Kidney (tissue), 14 donors: Measurements from ENCODE around the gene DENND5B. TPM values are rescaled to one million over a fixed set of nuclear protein-coding genes. Genes with fewer than 3 reads are reported as not detected.
A peak's percentile ranks its signal among the peaks of the same experiment; 100 is the strongest.

Experiments used
- DNase-seq, 5 donors: peaks; one replicate each; pipeline ENCODE4 v3.0.0-alpha.2; 2013 to 2020
- FAIRE-seq: peaks from 2 replicates; lab custom pipeline; 2012; peaks lifted over from hg19 to GRCh38; lab: Jason Lieb, UNC
- H3K27ac ChIP-seq, 2 donors: one replicate each; pipeline ENCODE4 v1.7.0; 2013; ENCODE audit warnings: low read depth in 2 of 2, low read length in 2 of 2, inconsistent platforms in 1 of 2
- H3K27me3 ChIP-seq: one replicate; pipeline ENCODE4 v1.7.1; 2013; ENCODE audit warnings: low read length, inconsistent platforms; ENCODE audit not compliant: control insufficient read depth, insufficient read depth
- H3K36me3 ChIP-seq, 3 donors: one replicate each; pipeline versions ENCODE4 v1.7.0 to v1.7.1; 2013; ENCODE audit warnings: low read length in 3 of 3, control low read depth in 1 of 3, inconsistent platforms in 1 of 3; ENCODE audit not compliant: insufficient read depth in 3 of 3, control insufficient read depth in 2 of 3
- H3K4me1 ChIP-seq, 3 donors: one replicate each; pipeline versions ENCODE4 v1.7.0 to v1.7.1; 2013; ENCODE audit warnings: low read length in 3 of 3, inconsistent platforms in 1 of 3, low read depth in 1 of 3; ENCODE audit not compliant: control insufficient read depth in 2 of 3, insufficient read depth in 2 of 3
- H3K4me3 ChIP-seq, 3 donors: one replicate each; pipeline versions ENCODE4 v1.7.0 to v1.8.1; 2013; ENCODE audit warnings: low read length in 3 of 3, control low read depth in 1 of 3, inconsistent platforms in 1 of 3
- H3K9ac ChIP-seq, 3 donors: one replicate each; pipeline versions ENCODE4 v1.7.0 to v1.7.1; 2013; ENCODE audit warnings: low read length in 3 of 3, control low read depth in 1 of 3, inconsistent platforms in 1 of 3
- H3K9me3 ChIP-seq, 3 donors: one replicate each; pipeline versions ENCODE4 v1.7.0 to v1.7.1; 2013; ENCODE audit warnings: low read length in 3 of 3, control low read depth in 1 of 3, inconsistent platforms in 1 of 3; ENCODE audit not compliant: control insufficient read depth in 2 of 3, insufficient read depth in 1 of 3
- CTCF ChIP-seq: IDR thresholded peaks from 3 replicates; pipeline ENCODE4 v1.5.1; 2012; ENCODE audit warnings: mild to moderate bottlenecking, moderate library complexity, borderline replicate concordance; ENCODE audit not compliant: insufficient read depth; ENCODE audit errors: extremely low read depth
- intact Hi-C: fragments of 100-400 bp; cut with DNase I; formaldehyde crosslinking; loops from one replicate; pipeline ENCODE4 v1.11.1; 2022
- polyA plus RNA-seq: library from polyadenylated mRNA; stranded (reverse); fragments of 350-450 nt; fragmentation: Illumina TruSeq; extraction: RNeasy Lipid Tissue Mini Kit (QIAGEN cat#74804); gene quantifications from one replicate; pipeline ENCODE4 v1.2.3, GENCODE V29; 2014; ENCODE audit warnings: low read depth, low replicate concordance; ENCODE audit not compliant: insufficient read depth
- total RNA-seq: library from RNA; stranded (reverse); fragmentation: NEBNext Ultra II Directional; extraction: Animal tissue kit (Norgen Biotek cat#: 25700); gene quantifications from one replicate; pipeline ENCODE4 v1.2.1, GENCODE V29; 2021
- donor health status: control.
- donor health status: control.
- donor health status: control.
- donor health status: control.
- donor health status: control.
- donor health status: DM: yes; HTN: yes; CAD: no.
- donor health status: Normal renal cell carcinoma (clear cell type).

DENND5B gene
- total and polyA plus RNA-seq, 2 donors from 2014 or later = 2.9 to 14.1 TPM

DNA sequence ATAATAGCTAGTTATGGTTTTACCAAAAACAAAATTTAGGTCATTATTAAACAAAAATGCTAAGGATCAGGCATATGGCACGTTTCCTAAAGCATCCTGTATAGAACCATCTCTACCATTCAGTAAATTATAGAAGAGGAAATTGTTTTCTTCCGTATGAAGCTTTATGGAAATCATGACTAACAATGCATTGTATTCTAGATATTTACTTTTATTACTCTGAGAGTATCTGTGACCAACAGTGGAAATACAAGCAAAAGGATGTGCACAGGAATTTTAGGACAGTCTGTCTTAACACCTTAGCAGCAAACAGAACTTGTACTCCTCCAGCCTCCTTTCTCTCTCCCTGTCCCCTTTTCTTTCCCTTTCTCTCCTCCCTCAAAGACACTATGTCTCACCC, 7.1 kb downstream of the DENND5B start:
- no peaks in the 10 kb centered on the region for H3K36me3 ChIP-seq
- FAIRE-seq (no peak), DNase-seq (no peak)
- no peak for TF ChIP-seq CTCF
- peaks cover 0 to 11% (median 5%) of the 10 kb centered on the region in 3 donors for H3K4me1 ChIP-seq
- no peaks in the 10 kb centered on the region for H3K9me3 ChIP-seq
- H3K4me3 ChIP-seq = no peak overlapping the region
- H3K27me3 ChIP-seq = no peaks in the 10 kb centered on the region
- intact Hi-C loops = no loop called here
- no peak overlapping the region for H3K9ac ChIP-seq
- H3K27ac ChIP-seq = no peak overlapping the region

DNA sequence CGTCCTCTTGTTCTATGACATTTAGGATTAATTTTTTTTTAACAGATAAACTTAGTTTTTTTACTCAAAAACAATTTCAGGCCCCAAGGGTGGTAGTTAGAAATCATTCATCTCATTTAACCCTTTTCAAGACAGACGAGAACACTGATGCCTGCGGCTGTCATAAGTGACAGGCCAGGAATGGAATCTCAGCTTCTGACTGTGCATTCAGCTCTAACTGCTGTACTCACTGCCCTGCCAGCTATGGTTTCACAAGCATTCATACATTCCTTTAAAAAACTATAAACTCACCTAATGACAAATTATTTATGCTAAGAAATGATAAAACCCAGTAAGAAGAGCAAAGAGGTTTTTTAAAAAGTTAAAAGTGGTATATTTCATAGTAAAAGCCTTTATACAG, 8.8 kb downstream of the DENND5B start:
- H3K27ac ChIP-seq = no peak overlapping the region
- intact Hi-C loops = no loop called here
- FAIRE-seq (no peak), DNase-seq (no peak)
- no peaks in the 10 kb centered on the region for H3K9me3 ChIP-seq
- H3K4me3 ChIP-seq = no peak overlapping the region
- no peaks in the 10 kb centered on the region for H3K36me3 ChIP-seq
- no peaks in the 10 kb centered on the region for H3K27me3 ChIP-seq
- peaks cover 0 to 12% (median 8%) of the 10 kb centered on the region in 3 donors for H3K4me1 ChIP-seq
- no peak for TF ChIP-seq CTCF
- H3K9ac ChIP-seq = no peak overlapping the region

DNA sequence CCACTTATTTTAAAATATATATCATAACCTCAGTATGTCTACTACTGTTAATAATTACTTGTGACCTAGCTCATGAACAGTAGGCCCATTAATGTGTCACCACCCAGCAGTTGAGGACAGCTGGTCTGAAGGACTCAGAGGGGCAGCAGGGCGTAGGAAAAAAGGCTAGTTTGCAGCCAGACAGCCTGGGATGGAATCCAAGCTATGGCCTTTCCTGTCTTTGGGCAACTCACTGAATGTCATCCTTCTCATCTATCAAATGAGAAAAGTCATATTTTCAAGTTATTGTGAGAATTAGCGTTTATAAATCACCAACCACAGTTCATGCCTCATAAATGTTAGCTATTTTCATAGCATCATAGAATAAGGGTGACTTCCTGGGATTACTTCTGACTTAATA, 12.3 kb downstream of the DENND5B start:
- no peak overlapping the region for H3K4me3 ChIP-seq
- H3K27me3 ChIP-seq = no peaks in the 10 kb centered on the region
- no peak overlapping the region for H3K27ac ChIP-seq
- no peak overlapping the region for H3K9ac ChIP-seq
- no peaks in the 10 kb centered on the region for H3K36me3 ChIP-seq
- H3K9me3 ChIP-seq = no peaks in the 10 kb centered on the region
- intact Hi-C loops = no loop called here
- DNase-seq = peak in 4 of 5 donors; percentile 36 to 67 (median 50)
- TF ChIP-seq CTCF = no peak
- FAIRE-seq = no peak
- peaks cover 0 to 12% (median 2%) of the 10 kb centered on the region in 3 donors for H3K4me1 ChIP-seq
